ENCODE data around the gene CHIC2.
"Not testable (repeated sequence)": the region's sequence is repeated elsewhere in the genome, so short reads cannot be mapped to it uniquely, and the experiment has no call there.

CHIC2 gene

DNA sequence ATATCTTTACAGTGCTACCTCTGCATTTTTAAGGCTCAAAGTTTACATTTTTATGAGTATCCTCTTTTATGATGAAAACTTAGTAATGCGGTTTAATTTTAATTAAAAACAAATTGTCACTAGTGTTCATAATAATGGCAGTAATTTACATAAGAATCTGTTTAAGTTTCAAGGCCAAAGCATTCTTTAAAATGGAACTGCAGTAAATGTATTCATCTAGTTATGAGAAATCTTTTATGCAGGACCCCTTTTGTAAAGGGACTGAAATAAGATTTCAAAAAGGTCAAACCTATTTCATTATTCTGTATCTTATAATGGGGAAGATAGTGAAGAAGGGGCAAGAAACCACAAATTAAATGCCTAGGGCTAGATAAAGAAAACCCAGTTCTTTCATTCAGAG lies 37.1 kb downstream of the CHIC2 start:
- ChIA-PET POLR2A (no interaction called here), CTCF (no interaction called here)
- Histone ChIP-seq H3K4me1 (ENCODE audit: control extremely low read depth in 1 of 4, control insufficient read depth in 4 of 4, insufficient read depth in 4 of 4, low read length in 3 of 4) (peaks cover 0 to 3% (median 1%) of the 10 kb centered on the region in 4 experiments), H3K36me3 (ENCODE audit: control insufficient read depth in 4 of 4, insufficient read depth in 4 of 4, low read length in 3 of 4) (peaks cover 0 to 13% (median 3%) of the 10 kb centered on the region in 4 experiments), H3K27ac (ENCODE audit: insufficient read depth in 1 of 2, low read depth in 1 of 2, low read length in 2 of 2, poor library complexity in 1 of 2, severe bottlenecking in 2 of 2) (no peak overlapping the region), H3K9me3 (ENCODE audit: control extremely low read depth in 1 of 5, control insufficient read depth in 4 of 5, insufficient read depth in 2 of 5, low read depth in 1 of 5, low read length in 4 of 5) (peaks cover 0 to 4% (median 3%) of the 10 kb centered on the region in 5 experiments), H3K4me3 (ENCODE audit: control insufficient read depth in 1 of 7, extremely low read depth in 1 of 7, insufficient read depth in 4 of 7, low read depth in 2 of 7, low read length in 6 of 7) (no peak overlapping the region), H3K27me3 (replicated peaks in 2 of 5; ENCODE audit: control insufficient read depth in 4 of 5, insufficient read depth in 5 of 5, low read length in 4 of 5) (no peaks in the 10 kb centered on the region)
- DNase-seq: no peak
- WGBS (ENCODE audit: insufficient coverage): no CpG with 5 or more reads among the region's 1 CpG

DNA sequence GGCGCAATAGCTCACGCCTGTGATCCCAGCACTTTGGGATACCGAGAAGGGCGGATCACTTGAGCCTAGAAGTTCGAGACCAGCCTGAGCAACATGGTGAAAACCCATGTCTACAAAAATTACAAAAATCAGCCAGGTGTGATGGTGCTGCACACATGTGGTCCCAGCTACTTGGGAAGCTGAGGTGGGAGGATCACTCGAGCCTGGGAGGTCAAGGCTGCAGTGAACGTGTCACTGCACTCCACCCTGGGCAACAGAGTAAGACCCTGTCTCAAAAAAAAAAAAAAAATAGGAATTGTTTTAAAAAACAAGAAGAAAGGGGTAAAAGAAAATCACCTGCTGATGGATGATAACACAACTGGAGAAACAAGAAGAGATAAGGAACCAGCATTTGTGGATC lies 38.8 kb downstream of the CHIC2 start:
- Histone ChIP-seq H3K4me3 (ENCODE audit: control insufficient read depth in 1 of 7, extremely low read depth in 1 of 7, insufficient read depth in 4 of 7, low read depth in 2 of 7, low read length in 6 of 7) (no peak overlapping the region), H3K36me3 (ENCODE audit: control insufficient read depth in 4 of 4, insufficient read depth in 4 of 4, low read length in 3 of 4) (peaks cover 0 to 13% (median 3%) of the 10 kb centered on the region in 4 experiments), H3K4me1 (ENCODE audit: control extremely low read depth in 1 of 4, control insufficient read depth in 4 of 4, insufficient read depth in 4 of 4, low read length in 3 of 4) (no peaks in the 10 kb centered on the region), H3K9me3 (ENCODE audit: control extremely low read depth in 1 of 5, control insufficient read depth in 4 of 5, insufficient read depth in 2 of 5, low read depth in 1 of 5, low read length in 4 of 5) (peaks cover 0 to 4% (median 3%) of the 10 kb centered on the region in 5 experiments), H3K27ac (ENCODE audit: insufficient read depth in 1 of 2, low read depth in 1 of 2, low read length in 2 of 2, poor library complexity in 1 of 2, severe bottlenecking in 2 of 2) (no peak overlapping the region), H3K27me3 (replicated peaks in 2 of 5; ENCODE audit: control insufficient read depth in 4 of 5, insufficient read depth in 5 of 5, low read length in 4 of 5) (no peaks in the 10 kb centered on the region)
- CTCF ChIA-PET: interaction anchor here (1.7 kb wide), 1 partner anchor 13 kb away, joined by 4 read pairs; no protein-coding TSS in a partner anchor
- POLR2A ChIA-PET: interaction anchor here (0.6 kb wide), 1 partner anchor 23 kb away, joined by 5 read pairs; no protein-coding TSS in a partner anchor
- no peak for DNase-seq
- 100% methylated on average over 6 of the region's 7 CpGs for WGBS (ENCODE audit: insufficient coverage)

DNA sequence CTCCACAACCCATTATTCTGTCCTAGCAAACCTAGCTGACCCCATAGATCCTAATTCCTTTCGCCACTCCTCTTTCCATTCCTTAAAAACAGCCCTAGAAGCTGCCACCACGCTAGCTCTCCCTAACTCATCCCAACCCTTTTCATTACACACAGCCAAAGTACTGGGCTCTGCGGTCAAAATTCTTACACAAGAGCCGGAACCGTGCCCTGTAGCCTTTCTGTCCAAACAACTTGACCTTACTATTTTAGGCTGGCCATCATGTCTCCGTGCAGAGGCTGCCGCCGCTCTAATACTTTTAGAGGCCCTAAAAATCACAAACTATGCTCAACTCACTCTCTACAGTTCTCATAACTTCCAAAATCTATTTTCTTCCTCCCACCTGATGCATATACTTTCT lies 41.4 kb downstream of the CHIC2 start:
- H3K36me3 ChIP-seq (ENCODE audit: control insufficient read depth in 4 of 4, insufficient read depth in 4 of 4, low read length in 3 of 4); CTCF ChIA-PET; H3K9me3 ChIP-seq (ENCODE audit: control extremely low read depth in 1 of 5, control insufficient read depth in 4 of 5, insufficient read depth in 2 of 5, low read depth in 1 of 5, low read length in 4 of 5); DNase-seq; H3K27ac ChIP-seq (ENCODE audit: insufficient read depth in 1 of 2, low read depth in 1 of 2, low read length in 2 of 2, poor library complexity in 1 of 2, severe bottlenecking in 2 of 2); POLR2A ChIA-PET; H3K4me3 ChIP-seq (ENCODE audit: control insufficient read depth in 1 of 7, extremely low read depth in 1 of 7, insufficient read depth in 4 of 7, low read depth in 2 of 7, low read length in 6 of 7); H3K27me3 ChIP-seq (replicated peaks in 2 of 5; ENCODE audit: control insufficient read depth in 4 of 5, insufficient read depth in 5 of 5, low read length in 4 of 5); H3K4me1 ChIP-seq (ENCODE audit: control extremely low read depth in 1 of 4, control insufficient read depth in 4 of 4, insufficient read depth in 4 of 4, low read length in 3 of 4): not testable (repeated sequence)
- WGBS (ENCODE audit: insufficient coverage): 94% methylated on average over 8 of the region's 8 CpGs

DNA sequence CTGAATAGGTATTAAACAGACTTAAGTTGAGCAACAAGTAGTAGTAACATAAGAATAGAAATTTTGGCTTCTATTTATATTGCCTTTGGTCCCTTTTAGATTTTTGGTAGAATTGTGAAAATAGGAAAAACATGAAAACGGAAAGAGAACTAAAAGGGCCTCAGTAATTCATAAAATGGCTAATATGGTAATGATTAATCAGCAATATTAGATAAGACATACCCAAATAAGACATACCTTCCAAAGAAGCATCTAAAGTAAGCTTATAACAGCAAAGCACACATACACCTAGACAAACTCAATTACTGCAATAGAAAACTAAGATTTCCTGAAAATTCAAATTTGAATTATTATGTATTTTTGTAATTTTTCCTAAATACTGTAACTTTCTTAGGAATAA lies 46.4 kb downstream of the CHIC2 start:
- CTCF ChIA-PET: interaction anchor here (2.0 kb wide), 1 partner anchor 17 kb away, joined by 5 read pairs; no protein-coding TSS in a partner anchor
- no peaks in the 10 kb centered on the region for H3K27me3 ChIP-seq (replicated peaks in 2 of 5; ENCODE audit: control insufficient read depth in 4 of 5, insufficient read depth in 5 of 5, low read length in 4 of 5)
- H3K9me3 ChIP-seq (ENCODE audit: control extremely low read depth in 1 of 5, control insufficient read depth in 4 of 5, insufficient read depth in 2 of 5, low read depth in 1 of 5, low read length in 4 of 5): no peaks in the 10 kb centered on the region
- POLR2A ChIA-PET: no interaction called here
- peaks cover 6 to 9% (median 8%) of the 10 kb centered on the region in 4 experiments for H3K36me3 ChIP-seq (ENCODE audit: control insufficient read depth in 4 of 4, insufficient read depth in 4 of 4, low read length in 3 of 4)
- peaks cover 0 to 8% (median 0%) of the 10 kb centered on the region in 4 experiments for H3K4me1 ChIP-seq (ENCODE audit: control extremely low read depth in 1 of 4, control insufficient read depth in 4 of 4, insufficient read depth in 4 of 4, low read length in 3 of 4)
- no CpG with 5 or more reads among the region's 1 CpG for WGBS (ENCODE audit: insufficient coverage)
- H3K4me3 ChIP-seq (ENCODE audit: control insufficient read depth in 1 of 7, extremely low read depth in 1 of 7, insufficient read depth in 4 of 7, low read depth in 2 of 7, low read length in 6 of 7): no peak overlapping the region
- no peak overlapping the region for H3K27ac ChIP-seq (ENCODE audit: insufficient read depth in 1 of 2, low read depth in 1 of 2, low read length in 2 of 2, poor library complexity in 1 of 2, severe bottlenecking in 2 of 2)
- DNase-seq: no peak

DNA sequence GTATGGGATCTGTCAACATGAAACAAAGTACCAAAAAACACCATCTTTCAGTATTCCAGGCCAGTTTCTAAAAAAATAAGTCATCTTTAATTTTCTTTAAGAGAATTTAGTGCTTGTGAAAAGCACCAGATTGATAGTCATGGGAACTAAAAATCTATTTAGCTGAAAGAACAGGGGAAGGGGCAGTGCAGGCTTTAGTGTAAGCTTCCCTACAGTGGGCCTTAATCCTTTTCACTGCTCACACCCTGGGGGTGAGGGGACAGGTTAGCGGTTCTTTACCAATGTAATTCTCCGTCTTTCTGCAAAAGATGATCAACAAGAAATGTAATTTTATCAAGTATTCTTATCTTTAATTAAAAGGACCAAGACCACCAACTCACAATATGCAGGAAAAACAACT lies 47.1 kb downstream of the CHIC2 start:
- no peak overlapping the region for H3K4me3 ChIP-seq (ENCODE audit: control insufficient read depth in 1 of 7, extremely low read depth in 1 of 7, insufficient read depth in 4 of 7, low read depth in 2 of 7, low read length in 6 of 7)
- no CpG with 5 or more reads among the region's 2 CpGs for WGBS (ENCODE audit: insufficient coverage)
- H3K36me3 ChIP-seq (ENCODE audit: control insufficient read depth in 4 of 4, insufficient read depth in 4 of 4, low read length in 3 of 4): peaks cover 4 to 9% (median 7%) of the 10 kb centered on the region in 4 experiments
- no peak for DNase-seq
- no peaks in the 10 kb centered on the region for H3K27me3 ChIP-seq (replicated peaks in 2 of 5; ENCODE audit: control insufficient read depth in 4 of 5, insufficient read depth in 5 of 5, low read length in 4 of 5)
- H3K9me3 ChIP-seq (ENCODE audit: control extremely low read depth in 1 of 5, control insufficient read depth in 4 of 5, insufficient read depth in 2 of 5, low read depth in 1 of 5, low read length in 4 of 5): no peaks in the 10 kb centered on the region
- no peak overlapping the region for H3K27ac ChIP-seq (ENCODE audit: insufficient read depth in 1 of 2, low read depth in 1 of 2, low read length in 2 of 2, poor library complexity in 1 of 2, severe bottlenecking in 2 of 2)
- peaks cover 0 to 8% (median 0%) of the 10 kb centered on the region in 4 experiments for H3K4me1 ChIP-seq (ENCODE audit: control extremely low read depth in 1 of 4, control insufficient read depth in 4 of 4, insufficient read depth in 4 of 4, low read length in 3 of 4)
- CTCF ChIA-PET: interaction anchor here (0.5 to 2.0 kb wide), 5 partner anchors 9 to 42 kb away, joined by 3 to 5 read pairs (median 4); no protein-coding TSS in a partner anchor
- POLR2A ChIA-PET: no interaction called here

DNA sequence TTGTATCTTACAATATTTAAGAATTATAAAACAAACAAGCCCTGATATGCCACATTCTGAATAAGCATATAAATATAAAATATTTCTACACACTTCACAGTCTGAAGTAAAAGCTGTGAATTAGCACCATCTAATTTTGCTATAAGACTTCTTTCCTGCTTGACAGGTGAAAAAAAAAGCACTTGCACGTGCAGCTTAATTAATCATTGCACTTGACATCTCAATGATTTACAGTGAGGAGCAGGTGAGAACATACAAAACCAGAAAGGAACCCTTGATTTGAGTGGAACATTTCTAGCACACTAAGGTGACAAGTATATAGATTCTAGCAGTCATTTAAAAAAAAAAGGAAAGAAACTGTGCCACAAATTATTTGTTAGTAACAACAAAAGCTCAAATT lies 47.9 kb downstream of the CHIC2 start:
- no peak overlapping the region for H3K27ac ChIP-seq (ENCODE audit: insufficient read depth in 1 of 2, low read depth in 1 of 2, low read length in 2 of 2, poor library complexity in 1 of 2, severe bottlenecking in 2 of 2)
- no peaks in the 10 kb centered on the region for H3K9me3 ChIP-seq (ENCODE audit: control extremely low read depth in 1 of 5, control insufficient read depth in 4 of 5, insufficient read depth in 2 of 5, low read depth in 1 of 5, low read length in 4 of 5)
- no peaks in the 10 kb centered on the region for H3K27me3 ChIP-seq (replicated peaks in 2 of 5; ENCODE audit: control insufficient read depth in 4 of 5, insufficient read depth in 5 of 5, low read length in 4 of 5)
- ChIA-PET CTCF (interaction anchor here (0.8 to 1.4 kb wide), 3 partner anchors 10 to 50 kb away, joined by 3 to 4 read pairs (median 3); no protein-coding TSS in a partner anchor), POLR2A (no interaction called here)
- DNase-seq: peak in 2 of 3 donors; percentile 13 to 36
- H3K4me3 ChIP-seq (ENCODE audit: control insufficient read depth in 1 of 7, extremely low read depth in 1 of 7, insufficient read depth in 4 of 7, low read depth in 2 of 7, low read length in 6 of 7): no peak overlapping the region
- no CpG with 5 or more reads among the region's 1 CpG for WGBS (ENCODE audit: insufficient coverage)
- peaks cover 0 to 8% (median 0%) of the 10 kb centered on the region in 4 experiments for H3K4me1 ChIP-seq (ENCODE audit: control extremely low read depth in 1 of 4, control insufficient read depth in 4 of 4, insufficient read depth in 4 of 4, low read length in 3 of 4)
- peaks cover 4 to 9% (median 7%) of the 10 kb centered on the region in 4 experiments for H3K36me3 ChIP-seq (ENCODE audit: control insufficient read depth in 4 of 4, insufficient read depth in 4 of 4, low read length in 3 of 4)

DNA sequence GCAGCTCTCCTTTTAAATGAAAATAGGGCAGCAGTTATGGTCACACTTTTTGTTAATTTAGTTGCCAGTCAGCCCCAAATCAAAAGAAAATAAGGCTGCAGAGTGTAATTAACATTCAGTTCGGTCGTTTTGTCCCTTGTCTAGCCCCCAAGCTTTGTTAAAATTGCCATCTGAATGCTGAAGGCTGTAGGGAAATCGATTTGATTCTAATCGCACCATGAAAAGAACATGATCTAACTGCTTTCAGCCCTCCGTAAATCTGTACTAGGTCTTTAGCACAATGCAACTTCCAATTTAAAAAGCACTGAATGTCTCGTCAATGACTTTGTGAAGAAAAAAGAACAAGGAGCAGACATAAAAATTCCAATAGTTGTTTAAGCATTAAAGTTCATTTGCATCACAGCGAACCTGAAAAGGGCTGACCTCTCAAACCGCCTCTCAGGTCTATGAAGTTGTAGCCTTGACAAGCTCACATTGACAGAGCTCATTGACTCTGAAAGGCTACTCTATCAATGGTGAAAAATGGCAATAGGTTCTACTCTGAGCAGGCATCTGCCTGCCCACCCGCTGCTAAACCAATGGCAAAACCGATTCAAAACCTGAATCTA lies 48.9 kb downstream of the CHIC2 start:
- CTCF ChIA-PET: interaction anchor here (1.1 to 1.6 kb wide), 3 partner anchors 16 to 87 kb away, joined by 3 to 4 read pairs (median 4); no protein-coding TSS in a partner anchor
- POLR2A ChIA-PET: interaction anchor here (1.2 kb wide), 1 partner anchor 38 kb away, joined by 4 read pairs; no protein-coding TSS in a partner anchor
- 90% methylated on average over 7 of the region's 10 CpGs for WGBS (ENCODE audit: insufficient coverage)

More for the DNA sequence above, 48.9 kb downstream of the CHIC2 start:
- Histone ChIP-seq H3K27me3 (replicated peaks in 2 of 5; ENCODE audit: control insufficient read depth in 4 of 5, insufficient read depth in 5 of 5, low read length in 4 of 5) (no peaks in the 10 kb centered on the region), H3K36me3 (ENCODE audit: control insufficient read depth in 4 of 4, insufficient read depth in 4 of 4, low read length in 3 of 4) (peaks cover 4 to 12% (median 7%) of the 10 kb centered on the region in 4 experiments), H3K9me3 (ENCODE audit: control extremely low read depth in 1 of 5, control insufficient read depth in 4 of 5, insufficient read depth in 2 of 5, low read depth in 1 of 5, low read length in 4 of 5) (no peaks in the 10 kb centered on the region), H3K4me1 (ENCODE audit: control extremely low read depth in 1 of 4, control insufficient read depth in 4 of 4, insufficient read depth in 4 of 4, low read length in 3 of 4) (peaks cover 0 to 8% (median 0%) of the 10 kb centered on the region in 4 experiments), H3K4me3 (ENCODE audit: control insufficient read depth in 1 of 7, extremely low read depth in 1 of 7, insufficient read depth in 4 of 7, low read depth in 2 of 7, low read length in 6 of 7) (no peak overlapping the region), H3K27ac (ENCODE audit: insufficient read depth in 1 of 2, low read depth in 1 of 2, low read length in 2 of 2, poor library complexity in 1 of 2, severe bottlenecking in 2 of 2) (no peak overlapping the region)
- DNase-seq: no peak

Data from common myeloid progenitor, CD34-positive (primary cell).